Colon (tissue), 2 donors: ENCODE results near the gene TP53I11.

Source experiments
- FAIRE-seq: peaks from 2 replicates; lab custom pipeline; 2012; peaks lifted over from hg19 to GRCh38; lab: Jason Lieb, UNC
- donor health status: control.
- donor health status: control.

The TP53I11 gene

DNA sequence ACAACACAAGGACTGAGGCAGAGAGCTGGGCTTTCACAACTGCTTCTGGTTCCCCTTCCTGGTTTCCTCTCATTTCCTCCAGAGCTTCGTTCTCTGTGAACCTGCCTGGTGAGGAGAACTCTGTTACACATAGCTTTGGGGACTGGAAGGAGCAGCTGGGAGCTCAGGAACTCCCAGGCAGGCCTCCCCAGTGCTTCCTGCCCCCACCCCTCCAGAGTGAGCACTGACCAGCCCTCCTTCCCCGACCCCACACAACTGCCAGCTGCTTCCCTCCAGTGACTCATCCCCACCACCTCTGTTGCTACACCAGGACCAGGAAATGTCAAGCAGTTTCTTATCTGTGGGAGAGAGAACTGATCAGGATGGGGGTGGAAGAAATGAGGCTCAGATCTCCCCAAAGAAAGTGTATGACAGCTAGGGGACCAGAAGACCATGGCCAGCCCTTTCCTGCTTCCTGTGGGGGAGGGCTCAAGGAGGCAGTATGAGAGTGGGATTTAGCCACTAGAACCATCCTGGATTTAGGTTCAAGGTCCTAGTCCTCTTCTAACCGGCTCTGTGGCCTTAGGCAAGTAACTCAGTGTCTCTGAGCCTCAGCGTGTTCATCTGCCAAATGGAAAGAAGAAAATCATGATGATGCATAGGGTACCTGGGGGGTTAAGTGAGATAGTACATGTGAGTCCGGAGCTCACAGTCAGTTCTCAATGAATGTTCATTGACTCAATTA, 4.5 kb upstream of the TP53I11 start:
- FAIRE-seq = no peak

- FAIRE-seq = no peak
Measured at GRCh38 chr11:44954051-44954906, 3.6 kb upstream of the TP53I11 start.

DNA sequence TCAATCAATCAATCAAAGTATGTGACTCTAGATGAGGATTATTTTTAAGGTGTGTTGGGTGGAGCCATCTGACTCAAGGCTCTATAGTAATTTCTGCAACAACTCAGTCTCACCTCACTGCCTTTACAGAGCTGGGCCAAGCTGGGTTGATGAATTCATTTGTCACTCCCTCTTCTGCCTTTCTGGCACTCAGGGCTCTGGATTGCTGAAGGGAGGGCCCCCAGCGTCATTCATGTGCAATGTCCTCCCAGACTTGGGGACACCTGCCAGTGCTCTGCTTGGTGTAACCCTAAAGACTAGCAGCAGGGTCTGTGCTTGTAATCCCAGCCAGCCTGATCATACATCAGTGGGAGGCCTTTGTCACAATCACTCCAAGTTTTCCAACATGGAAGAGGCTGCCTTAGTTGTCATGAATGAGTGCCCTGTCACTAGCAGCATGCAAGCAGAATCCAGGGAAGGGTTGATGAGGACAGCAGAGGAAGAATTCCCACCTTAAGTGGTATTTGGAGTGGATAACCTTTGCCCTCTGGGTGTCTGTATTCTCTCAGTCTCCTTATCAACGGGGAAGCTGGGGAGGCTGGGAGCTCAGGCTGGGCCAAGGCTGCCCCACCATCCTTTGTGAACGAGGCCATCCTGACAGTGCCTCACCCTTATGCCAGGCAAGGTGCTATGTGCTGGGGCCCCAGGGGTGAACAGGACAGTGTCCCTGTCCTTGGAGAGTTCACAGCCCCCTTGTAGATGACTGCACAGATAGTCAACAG, 2.0 kb upstream of the TP53I11 start:
- no peak for FAIRE-seq

- FAIRE-seq = no peak
Measured at GRCh38 chr11:44952082-44952481, 1.4 kb upstream of the TP53I11 start.

DNA sequence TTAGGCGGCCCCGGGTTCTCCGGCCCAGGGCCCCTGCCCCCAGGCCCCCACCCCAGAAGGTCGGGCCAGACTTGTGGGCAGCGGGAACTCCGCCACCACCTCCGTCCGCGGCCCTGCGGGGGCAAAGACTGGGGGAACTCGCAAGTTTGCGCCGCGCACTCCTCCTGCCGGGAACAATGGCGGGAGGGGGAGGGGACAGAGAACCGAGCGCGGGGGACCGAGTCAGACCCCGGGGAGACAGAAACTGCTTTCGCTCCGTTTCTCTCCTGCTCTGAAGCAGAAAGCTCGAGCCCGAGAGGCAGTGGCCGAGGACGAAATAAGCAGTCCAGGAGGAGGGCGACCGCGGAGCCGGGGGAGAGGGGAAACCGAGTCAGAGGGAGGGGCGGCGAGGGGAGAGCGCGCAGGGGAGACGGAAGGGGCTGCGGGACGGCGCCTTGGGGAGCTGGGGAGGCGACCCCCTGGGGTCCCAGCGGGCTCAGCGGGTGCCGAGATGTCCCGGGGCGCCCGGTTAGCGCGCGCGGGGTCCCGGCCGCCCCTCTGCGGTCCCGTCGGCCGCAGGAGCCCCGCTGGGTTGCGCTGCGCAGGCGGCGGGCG, 555 bp downstream of the TP53I11 start:
- no peak for FAIRE-seq

DNA sequence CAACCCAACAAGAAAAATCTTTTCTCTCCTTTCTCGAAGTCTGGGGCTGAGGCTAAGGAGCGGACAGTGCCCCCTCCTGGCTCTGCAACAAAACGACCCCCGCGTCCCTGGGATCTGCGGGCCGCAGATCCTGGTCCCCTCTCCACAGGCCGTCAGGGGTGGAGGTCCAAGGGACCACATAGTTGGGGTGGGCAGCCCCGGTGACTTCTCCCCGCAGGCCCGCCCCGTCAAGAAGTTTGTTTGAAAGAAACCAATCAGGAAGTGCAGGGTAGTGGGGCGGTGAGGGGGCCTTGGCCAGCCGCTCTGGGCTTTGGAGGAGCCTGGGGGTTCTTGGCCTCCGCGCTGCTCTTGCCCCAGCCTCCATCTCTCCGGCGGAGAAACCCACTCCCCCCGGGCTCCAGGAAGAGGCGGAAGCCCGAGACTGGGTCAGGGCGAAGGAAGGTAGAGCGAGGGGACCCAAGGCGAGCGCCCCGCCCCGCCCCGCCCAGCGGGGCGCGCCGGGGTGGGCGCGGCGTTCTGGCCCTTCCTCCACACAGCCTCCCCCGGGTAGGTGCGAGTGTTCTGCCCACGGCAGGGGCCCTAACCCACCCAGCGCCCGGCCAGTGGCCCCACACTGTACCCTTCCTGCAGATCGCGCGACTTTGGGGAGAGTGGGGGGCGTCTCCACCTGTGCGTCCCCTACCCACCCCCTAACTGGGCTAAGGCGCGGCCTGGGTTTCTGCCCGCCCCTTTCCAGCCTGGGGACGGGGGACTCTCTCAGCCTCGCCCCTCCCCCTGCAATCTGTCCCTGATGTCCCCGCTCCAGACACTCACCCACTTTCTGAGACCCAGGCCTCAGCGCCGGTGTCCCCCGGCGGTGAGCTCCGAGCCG, 1.3 kb downstream of the TP53I11 start:
- FAIRE-seq = no peak

- no peak for FAIRE-seq
Measured at GRCh38 chr11:44948155-44948554, 2.5 kb downstream of the TP53I11 start.

GRCh38 chr11:44947114-44947513, 3.6 kb downstream of the TP53I11 start:
- FAIRE-seq = no peak

GRCh38 chr11:44946263-44946662, 4.4 kb downstream of the TP53I11 start:
- FAIRE-seq = no peak

DNA sequence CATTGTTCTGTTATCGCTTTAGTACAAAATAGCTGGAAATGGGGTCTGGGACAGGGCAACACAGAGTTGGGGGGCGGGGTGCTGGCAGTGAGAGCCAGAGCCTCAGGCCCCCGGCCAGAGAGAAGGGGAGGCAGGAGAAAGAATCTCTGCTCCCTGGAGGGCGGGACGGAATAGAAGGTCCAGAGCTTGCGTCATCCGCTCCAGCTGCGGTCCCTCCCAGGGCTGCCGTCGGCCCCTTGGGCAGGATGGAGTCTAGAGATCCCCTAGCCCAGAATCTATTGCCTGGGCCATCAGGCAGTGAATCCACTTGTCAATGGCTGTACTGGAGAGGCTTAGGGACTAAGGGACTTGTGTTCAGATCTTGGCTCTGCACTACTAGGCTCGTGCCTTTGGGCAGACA, 5.0 kb downstream of the TP53I11 start:
- no peak for FAIRE-seq

DNA sequence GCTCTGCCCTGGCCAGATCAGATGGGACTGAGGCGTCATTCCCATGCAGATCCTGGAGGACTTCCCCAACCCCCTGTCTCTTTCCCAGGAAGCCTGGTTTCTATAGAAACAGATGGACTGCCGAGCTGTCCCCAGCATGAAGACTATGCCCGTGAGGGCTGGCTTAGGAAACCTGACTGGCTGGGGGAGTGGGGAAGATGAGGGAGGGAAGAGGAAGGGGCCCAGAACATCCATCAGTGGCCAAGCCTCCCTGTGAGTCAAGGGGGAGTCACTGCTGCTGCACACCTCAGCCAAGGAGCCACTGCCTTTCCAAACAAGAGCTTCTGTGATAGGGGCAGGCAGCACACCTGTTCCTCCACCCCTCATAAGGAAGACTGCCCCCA, 5.8 kb downstream of the TP53I11 start:
- FAIRE-seq = no peak

DNA sequence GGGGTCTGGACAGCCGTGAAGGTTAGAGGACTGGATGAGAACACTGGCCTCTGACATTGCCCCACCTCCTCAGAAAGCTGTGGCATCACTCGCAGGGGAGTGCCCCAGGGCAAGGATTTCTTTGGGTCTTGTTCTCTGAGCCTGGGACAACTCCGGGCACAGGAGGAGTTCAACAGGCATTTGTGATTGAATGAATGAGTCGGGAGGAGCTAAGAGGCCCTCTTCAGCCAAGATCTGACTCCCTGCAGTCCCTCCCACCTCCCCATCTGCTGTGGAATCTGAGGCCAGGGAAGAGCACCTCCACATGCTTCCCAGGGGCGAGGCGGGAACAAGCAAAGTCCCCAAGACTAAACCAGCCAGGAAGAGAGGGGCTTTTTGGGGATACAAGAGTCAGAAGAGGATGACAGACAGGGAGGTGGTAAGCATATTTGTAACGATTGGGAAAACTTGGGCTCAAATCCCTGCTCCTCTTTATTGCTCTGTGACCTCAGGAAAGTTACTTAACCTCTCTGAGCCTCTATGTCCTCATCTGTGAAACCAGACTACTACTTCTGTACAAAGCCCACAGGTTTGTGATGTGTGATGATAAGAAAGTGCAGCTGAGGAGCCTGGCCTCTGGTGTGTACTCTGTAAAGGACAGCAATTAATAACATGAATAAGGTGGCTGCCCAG, 6.4 kb downstream of the TP53I11 start:
- FAIRE-seq = no peak

GRCh38 chr11:44943696-44944095, 7.0 kb downstream of the TP53I11 start:
- no peak for FAIRE-seq

GRCh38 chr11:44943118-44943517, 7.6 kb downstream of the TP53I11 start:
- no peak for FAIRE-seq

- no peak for FAIRE-seq
Measured at GRCh38 chr11:44942029-44942955, 8.4 kb downstream of the TP53I11 start.

- no peak for FAIRE-seq
Measured at GRCh38 chr11:44941259-44942021, 9.2 kb downstream of the TP53I11 start.

DNA sequence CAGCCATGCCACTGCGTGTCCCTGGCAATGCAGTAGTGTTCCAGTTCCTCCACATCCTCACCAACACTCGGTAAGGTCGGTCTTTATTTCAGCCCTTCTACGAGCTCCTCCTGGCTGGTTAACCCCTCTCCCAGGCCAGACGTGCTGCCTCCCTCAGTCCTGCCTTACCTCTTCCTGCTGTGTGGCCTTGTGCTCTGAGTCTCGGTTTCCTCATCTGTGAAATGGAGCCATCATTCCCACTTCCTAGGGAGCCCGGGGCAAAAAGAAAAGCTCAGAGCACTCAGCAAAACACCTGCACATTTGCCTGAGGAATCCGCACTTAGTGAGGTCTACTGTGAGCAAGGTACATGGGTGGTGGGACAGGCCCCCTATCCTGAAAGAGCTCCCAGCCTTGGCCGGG, 9.8 kb downstream of the TP53I11 start:
- no peak for FAIRE-seq

GRCh38 chr11:44940404-44940803, 10.3 kb downstream of the TP53I11 start:
- no peak for FAIRE-seq
